HG03439 (cell line): Measurements from ENCODE around the gene ZNF669.

Experiments used
- ATAC-seq: cut with Tn5 transposase; IDR thresholded peaks from one replicate; pipeline ENCODE4 v1.9.1; 2021; ENCODE audit warnings: mild to moderate bottlenecking, moderate library complexity; ENCODE audit not compliant: unreplicated experiment

Gene ZNF669

GRCh38 chr1:247111700-247112478 lies 7.7 kb upstream of the ZNF669 start:
- ATAC-seq: no peak

DNA sequence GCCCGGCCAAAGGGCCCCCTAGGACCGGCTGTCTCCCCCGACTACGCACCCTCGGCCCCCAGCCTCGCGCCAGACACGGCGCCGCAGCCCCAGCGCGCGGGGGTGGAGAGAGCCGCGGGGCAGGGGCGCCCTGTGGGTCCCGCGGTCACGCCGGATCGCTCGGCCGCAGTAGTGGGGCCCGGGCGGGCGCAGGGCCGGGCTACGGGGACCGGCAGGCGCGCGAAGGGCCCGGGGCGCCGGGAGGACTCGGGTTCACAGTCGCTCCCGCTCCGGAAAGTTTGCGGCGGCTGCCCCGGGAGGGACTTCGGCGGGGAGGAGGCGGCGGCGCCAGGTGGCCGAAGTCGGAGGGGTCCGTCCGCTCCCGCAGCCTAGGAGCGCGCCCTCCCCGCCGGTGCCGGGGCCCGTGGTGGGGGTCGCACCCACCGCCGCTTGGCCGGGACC lies 7.1 kb upstream of the ZNF669 start:
- no peak for ATAC-seq

- no peak for ATAC-seq
Measured at GRCh38 chr1:247110627-247111258, 6.6 kb upstream of the ZNF669 start.

DNA sequence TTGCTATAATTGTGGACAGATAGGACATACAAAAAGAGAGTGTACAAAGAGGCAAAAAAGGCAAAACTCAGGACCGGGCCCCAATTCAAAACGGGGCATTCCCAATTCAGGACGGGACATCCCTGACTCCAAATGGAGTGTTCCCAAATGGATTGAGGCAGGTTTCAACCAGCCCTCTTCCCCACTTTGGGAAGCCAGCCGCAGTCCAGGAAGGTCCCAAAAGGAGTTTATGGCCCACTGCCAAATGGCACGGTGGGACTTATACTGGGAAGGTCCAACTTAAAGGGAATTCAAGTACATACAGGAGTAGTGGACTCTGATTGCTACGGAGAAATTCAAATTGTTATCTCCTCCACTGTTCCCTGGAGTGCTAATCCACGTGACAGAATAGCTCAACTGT lies 3.5 kb upstream of the ZNF669 start:
- no peak for ATAC-seq

GRCh38 chr1:247105966-247106365 lies 1.8 kb upstream of the ZNF669 start:
- no peak for ATAC-seq

DNA sequence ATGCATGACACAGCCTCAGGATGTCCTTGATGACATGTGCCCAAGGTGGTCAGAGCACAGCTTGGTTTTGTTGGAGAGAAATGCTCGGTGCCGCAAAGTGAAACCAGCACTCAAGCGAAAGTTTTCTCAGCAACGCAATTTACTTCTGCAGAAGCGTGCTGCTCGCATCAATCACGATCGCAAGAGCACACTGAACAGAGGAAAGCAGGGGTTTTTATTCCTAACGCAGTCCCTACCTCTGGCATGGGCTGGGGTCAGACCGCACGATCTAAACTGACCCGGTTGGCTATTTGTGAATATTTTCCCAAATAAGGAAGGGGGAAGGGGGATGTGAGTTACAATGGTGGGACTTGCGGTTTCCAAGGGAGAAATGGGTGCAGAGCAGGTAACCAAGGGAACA lies 809 bp upstream of the ZNF669 start:
- no peak for ATAC-seq

GRCh38 chr1:247102381-247102780 lies 1.8 kb downstream of the ZNF669 start:
- ATAC-seq: no peak

DNA sequence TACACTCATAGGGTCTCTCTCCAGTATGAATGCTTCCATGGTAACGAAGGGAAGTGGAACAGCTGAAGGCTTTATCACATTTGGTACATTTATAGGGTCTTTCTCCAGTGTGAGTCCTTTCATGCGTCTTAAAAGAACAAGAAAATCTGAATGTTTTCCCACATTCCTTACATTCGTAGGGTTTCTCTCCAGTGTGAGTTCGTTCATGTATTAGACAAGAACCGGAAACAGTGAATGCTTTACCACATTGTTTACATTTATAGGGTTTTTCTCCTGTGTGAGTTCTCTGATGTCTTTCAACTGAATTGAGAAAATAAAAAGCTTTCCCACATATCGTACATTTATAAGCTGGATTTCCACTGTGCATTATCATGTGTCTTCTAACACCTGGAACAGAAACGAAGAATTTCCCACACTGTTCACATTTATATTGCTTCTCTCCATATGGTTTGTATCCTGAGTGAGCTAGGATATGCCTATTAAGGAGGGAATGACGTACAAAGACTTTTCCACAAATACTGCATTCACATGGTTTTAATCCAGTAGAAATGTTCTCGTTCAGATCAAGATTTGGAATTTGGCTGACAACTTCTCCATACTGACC lies 3.4 kb downstream of the ZNF669 start:
- ATAC-seq: no peak

DNA sequence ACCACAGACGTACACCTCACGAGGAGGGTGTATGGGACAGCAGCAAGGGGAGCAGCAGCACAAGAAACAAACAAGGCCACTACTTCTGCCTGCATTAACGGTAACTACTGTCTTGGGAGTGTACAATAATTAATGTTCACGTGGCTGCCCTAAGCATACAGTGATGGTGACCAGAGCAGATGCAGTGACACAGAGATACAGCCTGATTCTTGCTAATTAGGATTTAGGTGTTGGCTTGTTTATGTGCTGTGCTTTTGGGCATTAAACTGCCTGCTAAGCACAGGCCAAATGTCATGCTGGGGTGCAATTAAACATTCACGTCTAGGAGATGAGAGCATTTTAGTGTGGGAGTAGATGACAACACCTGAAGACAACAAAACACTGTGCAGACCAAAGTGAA lies 7.2 kb downstream of the ZNF669 start:
- ATAC-seq: no peak

DNA sequence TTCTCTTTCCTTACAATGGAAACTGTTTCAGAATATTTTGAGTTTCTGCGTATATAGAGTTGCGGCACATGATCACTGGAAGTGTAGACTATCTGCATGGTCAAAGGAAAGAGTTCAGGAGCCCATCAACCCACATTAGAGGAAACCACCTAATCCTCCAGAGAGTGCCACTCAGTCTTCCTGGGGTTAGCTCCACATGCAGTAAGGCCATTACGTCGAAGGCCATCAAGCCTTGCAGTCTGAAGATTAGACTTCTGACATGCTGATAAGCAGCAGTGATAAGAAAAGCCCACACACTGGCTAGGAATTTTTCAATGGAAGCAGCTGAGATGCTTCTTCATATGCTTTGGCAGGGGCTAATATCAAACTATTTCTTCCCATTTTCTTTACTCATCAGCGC lies 7.6 kb downstream of the ZNF669 start:
- ATAC-seq: no peak

GRCh38 chr1:247096112-247096511 lies 8.0 kb downstream of the ZNF669 start:
- no peak for ATAC-seq

DNA sequence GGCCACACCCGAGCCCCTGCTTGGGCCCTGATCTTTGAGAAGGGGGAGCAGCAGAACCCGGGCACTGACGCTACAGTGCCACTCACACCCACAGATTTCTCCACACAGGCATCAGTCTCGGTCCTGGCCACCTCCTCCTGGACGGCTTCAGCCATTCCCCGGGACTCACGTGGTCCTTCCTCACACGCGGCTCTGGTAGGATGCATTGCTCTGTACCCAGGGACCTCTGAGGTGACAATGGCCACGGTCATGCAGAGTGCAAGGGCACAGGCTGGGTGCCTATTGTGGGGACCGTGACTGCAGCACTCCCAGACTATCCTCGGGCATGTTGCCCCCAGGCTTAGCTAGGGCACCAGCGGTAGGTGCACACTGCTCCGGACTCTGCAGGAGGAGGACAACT lies 13.7 kb downstream of the ZNF669 start:
- no peak for ATAC-seq

DNA sequence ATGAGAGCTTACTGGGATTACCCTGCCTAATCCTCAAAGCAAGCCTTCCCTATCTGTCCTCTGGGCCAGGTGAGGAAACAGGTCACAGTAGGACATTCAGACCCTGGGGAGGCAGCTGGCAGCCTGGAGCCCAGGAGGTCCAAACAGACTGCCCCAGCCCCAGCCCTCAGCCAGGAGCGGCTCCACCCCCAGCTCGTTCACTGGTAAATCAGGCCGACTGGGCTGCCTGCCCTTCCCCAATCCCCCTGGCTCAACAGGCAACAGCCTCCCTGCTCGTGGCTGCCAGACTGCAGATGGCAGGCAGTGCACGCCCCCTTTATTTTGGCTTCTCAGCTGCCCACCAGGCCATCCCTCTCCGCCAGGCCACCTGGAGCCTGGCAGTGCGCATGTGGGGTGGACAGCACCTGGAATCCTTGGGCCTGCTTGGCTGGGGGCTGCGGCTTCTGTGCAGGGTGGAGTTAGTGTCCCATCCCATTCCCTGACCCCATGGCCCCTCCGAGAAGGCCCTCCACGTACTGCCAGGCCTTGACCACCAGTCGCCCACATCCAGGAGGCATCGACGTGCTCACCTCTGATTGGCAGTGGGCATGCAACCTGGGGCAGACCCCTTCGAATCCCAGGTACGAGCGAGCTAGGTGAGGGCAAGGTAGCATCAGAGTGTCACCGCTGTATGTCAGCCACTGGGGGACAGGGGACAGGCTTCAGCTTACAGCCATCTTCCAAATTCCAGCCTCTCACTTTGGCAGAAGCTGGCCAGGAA lies 14.4 kb downstream of the ZNF669 start:
- no peak for ATAC-seq

- no peak for ATAC-seq
Measured at GRCh38 chr1:247088967-247089366, 15.2 kb downstream of the ZNF669 start.

- ATAC-seq: no peak
Measured at GRCh38 chr1:247087256-247087655, 16.9 kb downstream of the ZNF669 start.

GRCh38 chr1:247085310-247085709 lies 18.8 kb downstream of the ZNF669 start:
- ATAC-seq: no peak

GRCh38 chr1:247084771-247085170 lies 19.4 kb downstream of the ZNF669 start:
- no peak for ATAC-seq

DNA sequence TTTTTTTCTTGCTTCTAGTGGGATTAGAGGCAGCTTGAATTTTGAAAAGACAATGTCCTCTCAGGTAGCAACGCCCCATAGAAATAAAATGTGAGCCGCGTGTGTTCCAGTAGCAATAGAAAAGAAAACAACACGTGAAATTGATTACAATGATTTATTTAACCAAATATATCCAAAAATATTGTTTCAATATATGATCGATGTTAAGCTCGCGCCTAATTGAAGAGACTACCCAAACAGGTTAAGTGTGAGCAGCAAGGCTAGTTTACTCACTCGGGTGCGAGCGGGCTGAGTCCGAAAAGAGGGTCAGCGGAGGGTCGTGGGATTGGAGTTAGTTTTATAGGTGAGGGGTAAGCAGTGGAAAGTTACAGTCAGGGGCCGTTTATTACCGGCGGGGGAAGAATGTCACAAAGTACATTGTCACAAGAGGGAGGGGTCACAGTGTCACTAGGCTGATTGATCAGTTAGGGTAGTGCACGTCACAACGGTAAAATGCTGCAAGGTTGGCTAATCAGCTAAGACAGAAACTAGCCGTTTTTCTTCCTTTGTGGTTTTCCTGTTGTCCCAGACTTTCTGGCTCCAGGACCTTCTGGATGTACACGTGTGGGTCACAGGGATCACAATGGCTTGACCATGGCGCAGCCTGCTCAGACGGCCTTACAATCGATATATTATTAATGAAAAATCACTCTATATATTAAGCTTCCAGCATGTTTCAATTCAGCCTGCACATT lies 24.8 kb downstream of the ZNF669 start:
- ATAC-seq: no peak

GRCh38 chr1:247078258-247079140 lies 25.7 kb downstream of the ZNF669 start, which contains the start of gene ZNF670:
TSS of gene ZNF670 (minus strand) at chr1:247078811. CDS start at chr1:247078596, 215 bp downstream.
- ATAC-seq: peak; percentile 100

DNA sequence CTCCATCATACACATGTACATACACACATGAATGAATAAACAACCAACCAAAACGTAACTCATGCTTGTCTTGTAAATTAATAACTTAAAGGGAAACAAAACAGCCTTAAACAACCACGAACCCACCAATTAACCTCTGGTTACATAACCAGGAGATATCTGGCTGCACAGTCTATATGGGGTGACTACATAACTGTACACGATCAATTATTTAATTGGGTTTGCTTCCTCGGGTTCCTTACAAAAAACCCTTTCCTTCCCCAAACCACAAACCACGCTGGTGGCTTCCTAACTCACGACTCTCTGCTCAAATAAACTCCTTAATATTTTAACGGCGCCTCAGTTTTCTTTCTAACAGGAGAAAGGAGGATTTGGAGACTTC lies 26.3 kb downstream of the ZNF669 start:
- ATAC-seq: no peak
